HL-60 (cell line): ENCODE results near the gene RPS17.
"Not testable (repeated sequence)": the region's sequence is repeated elsewhere in the genome, so short reads cannot be mapped to it uniquely, and the experiment has no call there.

Source experiments
- DNase-seq, 2 experiments: peaks; one replicate each; pipeline ENCODE4 v3.0.0-alpha.2; 2010 to 2020; ENCODE audit warnings: low read depth in 1 of 2, low spot score in 1 of 2
- H3K27ac ChIP-seq: fragments of 250-450 bp; sonication (Bioruptor Pico); replicated peaks from 2 replicates; pipeline ENCODE4 v1.5.1; 2020; ENCODE audit warnings: mild to moderate bottlenecking, moderate library complexity
- H3K27me3 ChIP-seq: fragments of 250-450 bp; sonication (Bioruptor Pico); 2 replicates; pipeline ENCODE4 v1.5.1; 2021; ENCODE audit warnings: mild to moderate bottlenecking, moderate library complexity; ENCODE audit not compliant: insufficient read depth, poor library complexity, severe bottlenecking
- H3K4me3 ChIP-seq: replicated peaks from 2 replicates; pipeline ENCODE4 v1.5.1; 2011; ENCODE audit warnings: mild to moderate bottlenecking, control low read depth, low read length; ENCODE audit not compliant: insufficient read depth

Gene RPS17

GRCh38 chr15:82507087-82507486 is 33.2 kb downstream of the RPS17 start:
- DNase-seq = not testable (repeated sequence)

GRCh38 chr15:82505842-82506241 is 34.4 kb downstream of the RPS17 start:
- not testable (repeated sequence) for H3K27ac ChIP-seq, DNase-seq, H3K4me3 ChIP-seq, H3K27me3 ChIP-seq

More at GRCh38 chr15:82507087-82507486, 33.2 kb downstream of the RPS17 start:
- H3K27ac ChIP-seq, H3K4me3 ChIP-seq, H3K27me3 ChIP-seq: not testable (repeated sequence)

GRCh38 chr15:82504074-82504473 is 36.2 kb downstream of the RPS17 start:
- not testable (repeated sequence) for DNase-seq, H3K27me3 ChIP-seq, H3K27ac ChIP-seq, H3K4me3 ChIP-seq

- not testable (repeated sequence) for H3K27ac ChIP-seq, H3K27me3 ChIP-seq, H3K4me3 ChIP-seq
- DNase-seq = peak in 1 of 2 experiments; percentile 2
Observed at GRCh38 chr15:82502700-82503339, 37.4 kb downstream of the RPS17 start.

GRCh38 chr15:82500772-82501171 is 39.5 kb downstream of the RPS17 start:
- not testable (repeated sequence) for H3K27me3 ChIP-seq, H3K4me3 ChIP-seq, H3K27ac ChIP-seq, DNase-seq

GRCh38 chr15:82497978-82498377 is 42.3 kb downstream of the RPS17 start:
- DNase-seq, H3K27ac ChIP-seq, H3K4me3 ChIP-seq, H3K27me3 ChIP-seq: not testable (repeated sequence)

- H3K4me3 ChIP-seq, DNase-seq, H3K27ac ChIP-seq, H3K27me3 ChIP-seq: not testable (repeated sequence)
Observed at GRCh38 chr15:82488250-82488649, 52.0 kb downstream of the RPS17 start.

- DNase-seq, H3K4me3 ChIP-seq, H3K27me3 ChIP-seq, H3K27ac ChIP-seq: not testable (repeated sequence)
Observed at GRCh38 chr15:82487045-82487444, 53.2 kb downstream of the RPS17 start.
